ENCODE measurements around the gene TNRC6A.
"Not testable (repeated sequence)": the region's sequence is repeated elsewhere in the genome, so short reads cannot be mapped to it uniquely, and the experiment has no call there.

TNRC6A gene

GRCh38 chr16:24729243-24729950 lies at the start of gene TNRC6A:
TNRC6A (plus strand) TSS chr16:24729651; CDS start chr16:24729842, 191 bp downstream.
- DNase-seq, result peak; percentile 82

DNA sequence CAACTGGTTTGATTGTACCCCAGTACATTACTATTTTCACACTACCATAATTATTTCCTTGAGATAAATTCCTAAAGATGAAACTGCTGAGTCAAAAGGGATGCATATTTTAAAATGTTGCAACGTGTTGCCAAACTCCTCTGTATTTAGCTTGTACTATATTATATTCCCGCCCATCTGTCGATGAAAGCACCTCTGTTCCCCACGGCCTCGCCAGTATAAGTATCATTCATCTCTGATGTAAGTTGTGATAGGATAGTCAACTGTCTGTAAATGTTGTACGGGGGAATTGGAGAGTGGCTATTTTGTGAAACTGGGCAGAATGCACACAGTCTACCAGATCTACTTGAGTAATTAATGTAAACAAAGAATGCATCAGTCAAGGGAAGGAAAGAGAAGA lies 47.7 kb upstream of the TNRC6A start:
- no peak for DNase-seq

GRCh38 chr16:24683250-24683649 lies 46.2 kb upstream of the TNRC6A start:
- DNase-seq, result no peak

DNA sequence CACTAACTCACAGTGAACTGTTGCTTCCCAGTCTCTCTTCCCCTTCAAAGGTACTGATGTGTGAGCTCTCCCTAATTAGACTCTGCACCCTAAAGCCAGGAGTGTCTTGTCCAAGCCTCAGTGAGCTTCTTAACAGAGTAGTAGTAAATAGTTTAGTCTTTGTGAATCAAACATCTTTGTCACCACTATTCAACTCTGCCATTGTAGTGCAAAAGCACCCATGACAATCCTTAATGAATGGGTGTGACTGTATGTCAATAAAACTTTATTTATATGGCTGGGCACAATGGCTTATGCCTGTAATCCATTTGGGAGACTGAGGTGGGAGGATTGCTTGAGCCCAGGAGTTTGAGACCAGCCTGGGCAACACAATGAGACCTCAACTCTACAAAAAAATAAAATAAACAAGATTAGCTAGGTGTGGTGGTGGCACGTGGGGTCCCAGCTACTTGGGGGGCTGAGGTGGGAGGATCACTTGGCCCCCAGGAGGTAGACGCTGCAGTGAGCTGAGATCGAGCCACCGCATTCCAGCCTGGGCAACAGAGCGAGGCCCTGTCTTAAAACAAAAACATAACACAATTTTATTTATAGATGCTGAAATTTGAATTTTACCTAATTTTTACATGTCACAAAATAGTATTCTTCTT lies 45.5 kb upstream of the TNRC6A start:
- no peak for DNase-seq

- DNase-seq, result no peak
These were observed 43.7 kb upstream of the TNRC6A start for GRCh38 chr16:24685539-24686432.

- DNase-seq, result no peak
These were observed 42.8 kb upstream of the TNRC6A start for GRCh38 chr16:24686678-24687077.

DNA sequence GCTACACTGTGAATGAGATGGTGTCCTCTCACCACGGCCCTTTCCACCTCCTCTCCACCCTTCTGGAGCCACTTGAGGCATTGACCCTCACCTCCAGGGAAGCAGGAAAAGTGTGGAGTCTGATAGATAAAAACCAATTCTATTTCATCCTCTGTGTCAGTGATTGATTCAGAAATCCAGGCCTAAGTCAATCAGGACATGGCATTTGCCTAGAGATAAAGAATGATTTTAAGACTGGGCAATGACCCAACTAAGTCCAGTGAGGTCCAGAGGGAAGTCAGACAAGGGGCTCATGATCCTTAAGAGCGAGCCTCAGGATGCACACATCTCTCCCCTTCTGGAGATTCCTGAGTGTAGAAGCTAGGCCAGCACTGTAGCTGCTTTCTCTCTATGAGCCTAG lies 41.1 kb upstream of the TNRC6A start:
- no peak for DNase-seq

- DNase-seq, result no peak
These were observed 40.3 kb upstream of the TNRC6A start for GRCh38 chr16:24689128-24689527.

DNA sequence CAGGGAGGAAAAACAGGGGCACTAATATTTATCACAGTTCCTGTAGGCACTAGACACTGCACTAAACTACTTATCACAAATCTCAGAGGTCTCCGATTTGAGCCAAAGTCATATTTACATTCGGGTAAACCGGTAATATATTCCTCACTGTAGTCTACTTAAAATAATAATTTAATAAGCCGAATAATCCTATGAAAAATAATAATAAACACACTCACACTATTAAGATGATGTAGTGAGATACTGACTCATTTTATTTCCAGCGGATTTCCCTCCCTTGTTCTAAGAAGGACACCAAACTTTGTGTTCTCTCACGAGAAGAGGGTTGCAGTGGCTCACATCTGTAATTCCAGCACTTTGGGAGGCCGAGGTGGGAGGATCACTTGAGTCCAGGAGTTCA lies 36.6 kb upstream of the TNRC6A start:
- DNase-seq, result no peak

- no peak for DNase-seq
These were observed 34.5 kb upstream of the TNRC6A start for GRCh38 chr16:24694931-24695330.

DNA sequence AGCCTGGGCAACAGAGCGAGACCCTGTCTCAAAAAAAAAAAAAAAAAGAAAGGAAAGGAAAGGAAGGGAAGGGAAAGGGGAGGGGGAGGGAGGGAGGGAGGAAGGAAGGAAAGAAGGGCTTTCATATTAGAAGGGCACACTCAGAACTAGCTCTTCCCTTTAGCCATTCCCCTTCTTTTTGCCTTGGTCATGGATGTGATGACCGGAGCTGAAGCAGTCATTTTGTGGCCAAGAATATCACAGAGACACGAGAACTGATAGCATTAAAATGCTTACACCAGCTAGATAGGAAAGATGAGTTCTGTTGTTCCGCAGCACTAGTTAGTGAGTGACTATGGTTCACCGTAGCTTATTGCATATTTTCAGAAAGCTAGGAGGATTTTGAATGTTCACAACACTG lies 32.8 kb upstream of the TNRC6A start:
- no peak for DNase-seq

DNA sequence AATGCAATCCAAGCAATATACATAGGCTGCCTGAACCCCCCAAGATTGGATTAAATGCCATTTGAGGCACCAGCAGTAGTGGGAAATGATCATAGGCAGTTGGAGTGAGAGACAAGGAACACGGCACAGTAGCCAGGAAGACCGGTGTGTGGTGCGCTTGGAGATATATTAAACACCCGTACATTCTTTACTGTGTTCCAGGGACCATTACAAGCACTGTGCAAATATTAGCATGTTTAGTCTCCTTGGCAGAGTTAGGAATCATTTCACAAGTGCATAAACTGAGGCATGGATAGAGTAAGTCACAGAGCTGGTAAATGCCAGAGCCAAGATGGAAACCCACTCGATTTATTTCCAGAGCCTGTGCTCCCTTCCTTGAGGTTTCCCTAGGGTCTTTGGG lies 31.1 kb upstream of the TNRC6A start:
- no peak for DNase-seq

GRCh38 chr16:24699151-24699723 lies 30.2 kb upstream of the TNRC6A start:
- DNase-seq, result no peak

DNA sequence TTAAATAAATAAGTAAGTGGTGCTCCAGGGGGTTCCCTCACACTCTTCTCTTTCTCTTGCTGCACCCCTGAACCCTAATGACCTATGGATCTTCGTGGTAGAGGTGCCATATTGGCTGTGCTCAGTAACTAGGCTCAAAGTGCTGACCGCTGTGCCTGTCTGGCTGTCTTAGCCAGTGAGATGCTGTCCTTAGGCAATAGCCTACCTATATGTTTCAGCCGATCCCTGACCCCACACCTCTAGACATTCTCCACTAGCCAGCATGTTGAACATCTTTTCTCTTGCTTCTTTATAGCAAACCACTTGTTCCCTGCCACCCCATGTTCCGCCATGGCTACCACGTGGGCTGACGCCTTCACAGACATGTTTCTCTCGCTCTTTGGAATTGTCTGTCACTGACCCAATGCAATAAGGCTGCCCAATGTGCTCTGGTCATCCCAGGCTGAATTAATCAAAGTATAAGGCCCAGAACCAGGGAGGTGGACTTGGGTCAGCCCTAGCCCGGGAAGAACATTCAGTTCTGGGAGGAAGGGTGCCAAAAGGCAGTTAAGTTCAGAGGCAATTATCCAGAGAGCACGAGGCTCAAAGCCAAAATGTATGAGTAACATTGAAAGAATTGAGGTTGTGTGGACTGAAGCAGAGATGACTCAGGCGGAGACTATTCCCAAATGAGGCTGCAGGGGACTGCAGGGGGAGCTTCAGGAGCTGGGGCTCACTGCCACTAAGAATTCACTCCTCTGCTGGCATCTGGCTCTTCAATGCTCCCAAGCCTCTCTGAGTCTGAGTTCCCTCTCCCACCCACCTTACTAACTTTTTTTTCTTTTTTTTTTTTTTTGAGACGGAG lies 28.7 kb upstream of the TNRC6A start:
- DNase-seq, result no peak

DNA sequence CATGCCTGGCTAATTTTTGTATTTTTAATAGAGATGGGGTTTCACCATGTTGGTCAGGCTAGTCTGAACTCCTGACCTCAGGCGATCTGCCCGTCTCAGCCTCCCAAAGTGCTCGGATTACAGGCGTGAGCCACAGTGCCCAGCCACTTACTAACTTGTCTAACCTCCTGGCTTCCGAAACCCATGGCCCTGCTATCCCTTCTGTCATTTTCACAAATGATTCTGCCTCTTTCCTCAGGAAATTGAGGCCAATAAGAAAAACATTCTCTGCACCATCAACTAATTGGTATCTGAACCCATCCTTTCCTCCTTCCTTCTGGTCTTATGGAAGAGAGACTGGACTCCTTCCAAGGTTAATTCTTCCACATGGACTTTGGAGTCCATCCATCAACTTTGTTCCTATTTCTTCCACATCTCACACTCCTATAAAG lies 27.9 kb upstream of the TNRC6A start:
- no peak for DNase-seq

DNA sequence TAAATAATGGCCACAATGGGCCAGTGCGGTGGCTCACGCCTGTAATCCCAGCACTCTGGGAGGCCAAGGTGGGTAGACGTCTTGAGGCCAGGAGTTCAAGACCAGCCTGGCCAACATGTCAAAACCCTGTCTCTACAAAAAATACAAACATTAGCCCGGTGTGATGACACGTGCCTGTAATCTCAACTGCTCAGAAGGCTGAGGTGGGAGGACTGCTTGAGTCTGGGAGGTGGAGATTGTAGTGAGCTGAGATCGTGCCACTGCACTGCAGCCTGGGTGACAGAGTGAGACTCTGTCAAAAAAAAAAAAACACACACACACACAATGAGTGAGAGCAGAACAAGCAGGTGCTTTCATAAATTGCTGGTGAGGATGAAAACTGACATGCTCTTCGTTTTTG lies 21.7 kb upstream of the TNRC6A start:
- not testable (repeated sequence) for DNase-seq

DNA sequence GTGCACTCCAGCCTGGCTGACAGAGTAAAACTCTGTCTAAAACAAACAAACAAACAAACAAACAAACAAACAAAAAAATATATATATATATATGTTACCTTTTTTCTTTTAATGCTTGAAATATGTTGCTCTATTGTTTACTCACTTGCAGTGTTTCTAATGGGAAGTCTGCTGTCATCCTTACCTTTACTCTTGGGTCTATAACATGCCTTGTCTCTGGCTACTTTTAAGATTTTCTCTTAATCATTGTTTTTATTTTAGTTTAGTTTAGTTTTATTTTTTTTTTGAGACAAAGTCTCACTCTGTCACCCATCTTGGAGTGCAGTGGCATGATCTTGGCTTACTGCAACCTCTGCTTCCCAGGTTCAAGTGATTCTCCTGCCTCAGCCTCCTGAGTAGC lies 16.1 kb upstream of the TNRC6A start:
- no peak for DNase-seq

GRCh38 chr16:24717411-24717810 lies 12.0 kb upstream of the TNRC6A start:
- no peak for DNase-seq

DNA sequence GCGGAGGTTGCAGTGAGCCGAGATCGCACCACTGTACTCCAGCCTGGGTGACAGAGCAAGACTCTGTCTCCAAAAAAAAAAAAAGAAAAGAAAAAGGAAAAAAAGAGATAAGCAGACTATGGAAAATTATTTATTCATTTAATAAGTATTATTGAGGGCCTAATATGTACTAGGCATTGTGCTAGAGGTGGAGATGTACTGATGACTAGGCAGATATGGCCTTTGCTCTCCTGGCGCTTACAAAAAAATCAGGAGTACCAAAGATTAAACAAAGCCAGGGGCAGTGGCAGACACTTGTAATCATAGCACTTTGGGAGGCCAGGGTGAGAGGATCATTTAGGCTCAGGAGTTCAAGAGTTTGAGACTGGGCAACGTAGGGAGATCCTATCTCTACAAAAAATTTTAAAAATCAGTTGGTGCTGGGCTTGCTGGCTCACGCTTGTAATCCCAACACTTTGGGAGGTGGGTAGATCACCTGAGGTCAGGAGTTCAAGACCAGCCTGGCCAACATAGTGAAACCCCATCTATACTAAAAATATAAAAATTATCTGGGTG lies 10.4 kb upstream of the TNRC6A start:
- DNase-seq, result no peak

DNA sequence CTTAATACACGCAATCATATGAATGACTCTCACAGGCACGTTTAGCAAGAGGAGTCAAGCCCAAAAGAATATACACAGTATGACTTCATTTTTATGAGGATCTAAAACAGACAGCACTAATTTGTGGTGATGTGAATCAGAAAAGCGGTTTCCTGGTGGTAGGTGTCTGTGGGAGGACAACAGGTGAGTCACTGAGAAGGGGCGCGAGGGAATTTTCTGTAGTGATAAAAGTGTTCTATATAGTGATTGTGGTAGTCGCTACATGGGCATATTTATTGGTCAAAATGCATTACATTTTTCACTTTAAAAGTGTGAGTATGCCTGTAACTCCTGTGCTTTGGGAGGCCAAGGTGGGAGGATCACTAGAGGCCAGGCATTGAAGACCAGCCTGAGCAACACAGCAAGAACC lies 7.6 kb upstream of the TNRC6A start:
- no peak for DNase-seq

DNA sequence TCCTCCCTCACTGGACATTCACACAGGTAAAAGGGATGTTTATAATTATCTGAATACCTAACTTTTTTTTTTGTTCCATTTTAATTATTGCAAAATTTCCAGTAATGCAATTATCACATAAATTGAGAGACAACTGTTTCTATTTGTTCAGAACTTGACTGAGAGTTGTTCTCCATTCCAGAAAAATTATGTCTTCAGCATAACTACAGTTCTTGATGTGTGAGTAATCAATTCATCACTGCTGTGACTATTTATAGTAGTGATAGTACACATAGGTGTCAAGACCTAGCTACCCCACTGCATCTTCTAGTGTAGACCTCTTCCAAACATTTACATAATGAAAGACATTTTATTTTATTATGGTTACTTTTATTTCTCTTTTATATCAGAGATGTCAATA lies 5.8 kb upstream of the TNRC6A start:
- no peak for DNase-seq

DNA sequence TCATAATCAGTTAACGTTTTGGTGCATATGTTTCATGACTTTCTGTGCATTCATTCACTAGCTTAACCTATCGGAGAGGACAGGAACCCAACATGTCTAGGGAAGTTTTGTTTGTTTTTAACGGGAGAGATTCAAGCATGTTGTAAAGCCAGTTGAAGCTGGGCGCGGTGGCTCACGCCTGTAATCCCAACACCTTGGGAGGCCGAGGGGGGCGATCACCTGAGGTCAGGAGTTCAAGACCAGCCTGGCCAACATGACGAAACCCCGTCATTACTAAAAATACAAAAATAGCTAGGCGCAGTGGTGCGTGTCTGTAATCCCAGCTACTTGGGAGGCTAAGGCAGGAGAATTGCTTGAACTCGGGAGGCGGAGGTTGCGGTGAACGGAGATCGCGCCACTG lies 1.4 kb upstream of the TNRC6A start:
- no peak for DNase-seq

Measured in NCI-H2171 (cell line).